GM19240 (cell line): Measurements from ENCODE around the gene POMGNT2.

Experiments
- DNase-seq: peaks from one replicate; pipeline ENCODE4 v3.0.0; 2011; ENCODE audit warnings: low spot score; ENCODE audit not compliant: insufficient read length

The POMGNT2 gene

DNA sequence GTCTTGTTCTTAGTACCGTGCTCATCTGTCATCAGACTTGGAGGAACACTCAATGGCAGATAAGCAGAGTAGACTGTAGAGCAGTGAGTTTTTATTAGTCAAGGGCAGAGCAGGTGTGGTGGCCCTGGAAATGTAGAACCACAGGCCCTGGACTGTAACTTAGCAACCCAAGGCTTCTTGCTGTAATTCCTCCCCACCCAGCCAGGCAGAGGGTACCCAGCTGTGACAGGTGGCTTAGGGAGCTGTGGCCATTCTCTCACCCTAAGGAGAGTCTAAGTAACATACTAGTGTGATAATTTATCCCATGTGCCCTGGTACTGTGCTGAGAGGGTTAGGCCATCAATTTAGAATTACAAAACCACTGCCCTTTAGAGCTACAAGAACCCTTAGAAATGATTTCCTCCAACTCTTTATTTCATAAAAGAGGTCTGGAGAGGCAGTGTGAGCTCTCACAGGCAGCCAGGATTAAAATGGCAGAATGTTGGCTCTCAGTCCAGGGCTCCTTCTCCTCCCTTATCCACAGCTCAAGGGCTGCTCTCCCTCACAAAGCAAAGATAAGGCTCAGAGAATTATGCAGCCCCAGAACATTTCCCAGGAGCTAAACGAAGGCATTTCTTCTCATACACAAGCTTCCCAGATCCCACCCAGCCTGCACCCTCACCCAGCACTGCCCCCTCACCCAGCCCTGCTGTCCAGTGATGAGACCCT, 3.0 kb downstream of the POMGNT2 start:
- no peak for DNase-seq

DNA sequence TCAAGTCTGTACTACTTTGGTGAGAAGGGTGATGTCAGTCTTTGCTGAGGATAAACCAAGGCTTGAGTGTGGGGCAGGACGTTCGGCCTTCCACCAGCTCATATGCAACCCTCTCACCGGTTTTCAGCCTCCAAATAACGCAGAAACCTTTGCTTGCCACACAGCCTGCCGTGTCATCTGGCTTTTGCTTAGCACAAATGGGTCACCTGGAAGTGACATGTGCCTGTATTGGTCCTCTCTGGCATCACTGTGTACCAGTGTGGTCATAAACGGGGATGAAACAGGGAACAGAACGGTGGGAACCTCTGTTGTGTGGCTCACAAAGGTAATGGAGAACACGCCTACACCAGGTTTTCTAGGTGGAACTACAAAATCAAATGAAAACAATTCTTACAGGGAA, 7.1 kb downstream of the POMGNT2 start:
- DNase-seq = no peak

DNA sequence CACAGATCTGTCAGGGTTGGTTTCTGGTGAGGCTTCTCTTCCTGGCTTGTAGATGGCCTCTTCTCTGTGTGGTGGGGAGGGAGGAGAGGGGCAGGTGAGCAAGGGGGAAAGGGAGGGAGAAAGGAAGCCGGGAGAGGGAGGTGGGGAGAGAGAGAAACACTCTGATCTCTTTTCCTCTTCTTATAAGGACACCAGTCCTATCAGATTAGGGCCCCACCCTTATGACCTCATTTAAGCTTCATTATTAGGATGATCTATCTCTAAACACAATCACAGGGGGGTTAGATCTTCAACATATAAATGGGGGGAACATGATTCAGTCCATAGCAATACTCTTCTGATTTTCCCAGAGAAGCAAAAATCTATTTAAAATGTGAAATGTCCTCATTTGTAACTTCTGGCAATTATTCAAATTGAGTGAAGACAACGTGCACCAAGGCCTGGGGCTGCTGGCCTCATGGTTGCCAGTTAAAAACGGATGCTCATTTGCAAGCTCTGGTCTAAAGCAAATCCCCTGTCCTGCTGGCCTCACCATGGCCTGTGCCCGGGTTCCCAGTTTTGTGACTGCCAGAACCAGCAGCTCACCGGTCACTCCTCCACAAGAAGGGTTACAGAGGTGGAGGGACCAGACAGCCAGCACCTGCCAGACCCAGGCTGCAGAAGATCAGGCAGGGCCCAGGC, 8.3 kb downstream of the POMGNT2 start:
- no peak for DNase-seq

DNA sequence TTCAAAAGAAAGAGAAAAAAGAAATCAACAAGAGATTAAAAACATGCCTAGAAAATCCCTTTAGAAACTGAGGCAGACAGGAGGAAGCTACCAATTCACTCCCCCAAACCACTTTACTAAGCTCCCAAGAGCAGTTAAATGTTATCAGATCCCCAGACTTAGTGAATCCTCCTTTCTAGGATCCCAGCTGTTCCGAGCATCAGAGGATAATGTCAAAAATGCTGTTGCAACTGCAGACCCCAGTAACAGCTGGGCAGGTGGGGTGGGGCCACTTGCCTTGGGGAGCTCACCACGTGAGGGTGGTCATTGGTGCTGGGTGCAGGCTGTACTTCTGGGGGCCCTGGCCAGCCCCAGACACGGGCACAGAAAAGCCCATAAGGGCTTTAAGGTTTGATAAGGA, 9.1 kb downstream of the POMGNT2 start:
- DNase-seq = no peak

DNA sequence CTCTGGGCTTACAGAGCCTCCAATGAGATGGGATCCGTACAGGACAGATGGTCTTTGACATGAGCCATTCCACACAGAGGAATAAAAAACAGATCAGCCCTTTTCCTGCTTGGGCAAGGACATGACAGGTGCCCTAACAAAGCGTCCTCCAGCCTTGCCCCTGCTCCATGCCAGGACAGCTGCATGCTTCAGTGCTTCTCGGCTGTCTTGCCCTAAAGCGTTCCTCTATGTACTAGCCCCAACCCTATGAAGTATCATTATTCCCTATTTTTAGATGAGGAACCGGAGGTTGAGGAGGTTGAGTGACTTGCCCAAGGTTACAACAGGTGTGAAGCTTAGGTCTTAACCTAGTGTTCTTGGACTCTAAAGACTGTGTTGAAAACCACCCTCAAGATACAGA, 10.5 kb downstream of the POMGNT2 start:
- DNase-seq = no peak

DNA sequence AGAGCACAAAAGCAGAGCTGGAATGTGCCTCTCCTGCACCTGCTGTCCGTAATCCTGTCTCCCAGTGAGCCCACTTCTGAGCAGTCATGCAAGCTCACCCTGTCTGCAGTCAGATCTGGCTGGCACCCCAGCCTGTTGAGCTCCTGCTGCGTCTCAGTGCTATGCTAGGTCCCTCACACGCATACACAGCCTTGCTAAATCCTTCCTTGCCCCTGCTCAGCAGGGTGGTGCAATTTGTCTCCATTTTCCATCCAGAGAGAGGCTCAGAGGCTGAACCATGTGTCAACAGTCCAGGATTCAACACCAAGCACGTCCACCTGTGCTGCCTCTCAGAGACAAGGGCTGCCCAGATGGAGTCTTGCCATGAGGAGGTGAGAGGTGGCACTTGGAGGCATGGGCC, 11.0 kb downstream of the POMGNT2 start:
- no peak for DNase-seq

DNA sequence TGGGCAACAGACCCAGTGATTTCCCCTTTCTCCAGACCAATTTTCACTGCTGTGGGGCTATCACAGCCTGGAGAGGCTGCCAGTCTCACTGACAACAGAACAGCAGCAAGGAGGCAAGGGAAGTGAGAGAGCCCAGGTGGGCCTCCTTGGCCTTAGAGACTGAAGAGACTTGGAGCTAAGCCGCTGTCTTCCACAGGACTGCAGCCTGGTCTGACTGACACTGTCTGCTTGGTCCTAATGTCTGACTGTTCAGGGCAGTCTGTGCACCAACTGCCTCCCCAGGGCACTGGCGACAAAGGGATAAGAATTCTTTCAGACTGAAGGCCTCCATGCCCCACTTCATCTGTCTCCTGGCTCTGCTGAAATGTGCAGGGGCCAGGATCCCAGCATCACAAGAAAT, 11.5 kb downstream of the POMGNT2 start:
- no peak for DNase-seq

DNA sequence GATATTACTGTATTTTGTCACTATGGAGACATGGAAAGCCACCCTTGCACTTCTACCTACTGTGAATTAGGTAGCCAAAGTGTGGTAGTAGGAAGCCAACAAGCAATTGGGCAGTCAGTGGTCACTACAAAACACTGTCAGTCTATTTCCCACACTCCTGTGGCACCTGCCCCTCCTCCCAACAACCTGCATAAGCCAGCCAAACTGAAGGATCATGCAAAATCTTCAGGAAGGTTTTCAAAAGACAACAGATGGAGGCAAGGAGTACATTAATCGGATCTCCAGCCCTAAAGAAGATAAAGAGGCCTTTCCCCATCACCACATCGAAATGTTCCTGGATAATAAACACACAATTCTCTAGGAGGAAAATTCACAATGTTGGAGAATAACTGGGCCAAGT, 11.9 kb downstream of the POMGNT2 start:
- no peak for DNase-seq

DNA sequence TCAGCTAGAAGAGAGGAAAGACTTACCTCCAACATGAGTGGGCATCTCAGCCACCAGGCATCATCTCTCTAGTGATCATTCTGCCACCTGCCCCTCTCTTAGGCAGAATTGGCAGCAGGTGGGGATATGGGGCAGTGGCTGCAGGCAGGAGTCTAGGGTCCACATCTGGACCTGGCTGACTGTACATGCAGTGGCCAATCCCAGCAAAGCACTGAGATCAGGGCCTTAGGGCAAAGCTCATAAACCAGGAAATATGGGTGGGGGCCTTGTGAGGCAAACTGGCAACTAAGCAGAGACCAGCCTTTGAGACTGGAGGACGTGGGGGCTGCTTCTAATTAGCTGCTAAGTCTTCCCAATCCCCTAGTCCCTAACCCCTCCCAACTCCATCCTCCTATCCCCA, 12.9 kb downstream of the POMGNT2 start:
- no peak for DNase-seq

DNA sequence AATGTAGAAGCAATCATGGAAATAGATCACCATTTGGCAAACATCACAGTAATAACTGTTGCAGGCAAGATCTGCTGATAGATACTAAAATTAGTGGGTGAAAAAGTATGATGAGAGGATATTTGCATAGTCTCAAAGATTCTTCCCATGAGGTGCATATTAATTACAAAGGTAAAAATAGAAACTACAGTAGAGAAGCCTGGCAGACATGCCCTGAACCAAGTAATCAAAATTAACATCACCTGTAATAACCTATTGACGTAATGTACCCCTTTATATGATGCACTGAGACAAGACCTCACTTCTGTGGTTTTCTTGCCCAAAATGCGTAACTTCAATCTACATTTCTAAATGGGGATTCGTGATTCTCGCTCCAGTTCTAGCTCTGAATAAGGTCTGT, 14.4 kb downstream of the POMGNT2 start:
- DNase-seq = no peak

DNA sequence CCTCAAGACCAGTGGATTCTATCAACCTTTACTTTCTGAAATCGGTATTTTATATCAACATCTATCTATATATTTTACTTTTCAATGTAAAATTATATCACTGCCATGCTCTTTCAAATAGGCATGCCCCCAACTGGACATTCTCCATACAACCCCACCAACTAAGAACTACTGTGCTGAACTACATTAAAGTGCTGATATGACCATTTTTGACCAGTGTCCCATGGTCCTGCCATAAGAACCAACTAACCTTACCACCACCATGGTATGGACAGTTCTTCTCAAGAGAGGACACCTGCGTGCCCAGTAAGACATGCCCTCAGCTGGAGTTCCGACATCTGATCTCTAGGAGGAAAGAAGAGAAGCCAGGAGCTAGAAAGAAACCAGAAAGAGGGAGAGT, 15.6 kb downstream of the POMGNT2 start:
- no peak for DNase-seq

DNA sequence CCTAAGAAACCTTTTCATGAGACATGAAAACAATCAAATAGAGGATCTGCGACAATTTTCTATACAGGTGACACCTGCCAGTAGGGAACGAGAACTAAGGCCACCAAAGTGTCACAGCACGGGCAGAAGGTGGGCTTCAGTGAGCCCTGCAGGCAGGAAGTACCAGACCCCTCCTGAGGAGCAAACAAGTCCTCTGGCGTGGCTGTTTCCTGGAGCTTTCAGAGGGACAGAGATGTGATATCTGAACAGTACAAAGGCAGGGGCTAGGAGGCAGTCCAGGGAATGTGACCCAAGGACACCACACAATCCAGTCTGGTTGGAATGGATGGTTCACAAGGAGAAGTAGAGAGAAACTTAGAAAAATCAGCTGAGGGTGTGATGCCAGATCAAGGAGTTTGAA, 16.8 kb downstream of the POMGNT2 start:
- DNase-seq = no peak

DNA sequence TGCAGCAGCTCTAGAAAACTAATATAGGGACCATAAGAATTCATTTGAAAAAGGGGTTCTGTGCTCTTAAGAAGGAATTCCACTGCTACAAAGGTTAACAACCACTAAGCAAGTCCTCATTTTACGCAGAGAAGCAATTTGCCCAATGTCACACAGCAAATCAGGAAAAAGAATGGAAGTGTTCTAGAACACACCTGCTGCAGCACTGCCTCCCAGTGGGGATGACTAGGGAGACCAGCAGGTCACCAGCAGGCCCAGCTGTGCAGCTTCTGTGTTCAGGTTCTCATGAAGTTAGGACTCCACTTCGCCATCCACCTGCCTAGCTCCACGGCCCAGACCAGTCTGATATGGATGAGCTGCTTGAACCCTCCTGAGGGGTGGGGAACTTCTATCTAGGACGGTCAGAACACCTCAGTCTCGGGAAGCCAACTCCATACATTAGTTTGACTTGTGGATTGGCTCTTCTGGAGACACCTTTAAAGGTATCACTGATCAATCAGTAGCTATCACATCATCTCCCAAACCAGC, 18.6 kb downstream of the POMGNT2 start:
- no peak for DNase-seq

DNA sequence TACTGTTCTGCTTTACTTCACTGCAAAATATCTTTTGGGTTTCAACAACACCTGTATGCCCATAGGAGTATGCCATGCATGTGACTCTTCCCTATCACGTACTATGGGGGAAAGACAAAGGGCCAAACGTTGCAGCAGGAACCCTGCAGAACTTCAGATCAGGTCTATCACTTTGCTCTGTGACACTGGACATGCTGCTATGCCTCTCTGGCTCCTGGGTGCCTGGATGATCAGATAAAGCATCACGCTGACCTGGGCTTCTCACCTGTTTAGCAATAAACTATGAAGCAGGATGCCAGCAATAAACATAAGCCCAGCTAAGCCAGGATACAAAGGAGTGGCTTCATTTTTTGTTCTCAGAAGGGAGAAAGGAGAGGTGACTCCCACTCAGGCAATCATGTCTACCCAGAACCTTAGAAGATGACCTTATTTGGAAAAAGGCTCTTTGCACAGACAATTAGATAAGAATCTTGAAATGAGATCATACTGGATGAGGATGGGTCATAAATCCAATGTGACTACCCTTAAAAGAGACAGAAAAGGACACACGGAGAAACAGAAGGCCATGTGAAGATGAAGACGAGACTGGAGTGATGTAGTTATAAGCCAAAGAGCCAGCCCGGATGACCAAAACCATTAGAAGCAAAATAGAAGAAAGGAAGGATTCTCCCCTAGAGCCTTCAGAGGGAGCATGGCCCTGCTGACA, 19.3 kb downstream of the POMGNT2 start:
- DNase-seq = no peak

DNA sequence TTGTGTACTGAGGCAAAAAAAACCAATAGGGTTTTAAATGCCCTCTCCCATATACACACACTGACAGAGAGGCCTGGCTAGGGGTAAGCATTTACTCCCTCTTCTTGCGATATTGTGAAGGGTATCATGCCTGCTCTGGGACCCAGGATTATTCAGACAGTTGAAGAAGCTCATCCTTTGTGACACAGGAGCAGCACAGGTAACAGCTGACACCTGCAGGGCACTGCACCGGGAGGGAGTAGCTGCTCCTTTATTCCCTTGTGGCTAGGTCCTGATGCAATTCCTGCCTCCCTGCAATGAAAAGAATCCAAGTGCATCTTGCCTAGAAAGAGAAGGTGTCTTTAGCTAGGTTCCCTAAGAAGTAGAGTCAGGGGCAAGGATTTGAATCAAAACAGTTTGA, 23.4 kb downstream of the POMGNT2 start:
- DNase-seq = no peak

DNA sequence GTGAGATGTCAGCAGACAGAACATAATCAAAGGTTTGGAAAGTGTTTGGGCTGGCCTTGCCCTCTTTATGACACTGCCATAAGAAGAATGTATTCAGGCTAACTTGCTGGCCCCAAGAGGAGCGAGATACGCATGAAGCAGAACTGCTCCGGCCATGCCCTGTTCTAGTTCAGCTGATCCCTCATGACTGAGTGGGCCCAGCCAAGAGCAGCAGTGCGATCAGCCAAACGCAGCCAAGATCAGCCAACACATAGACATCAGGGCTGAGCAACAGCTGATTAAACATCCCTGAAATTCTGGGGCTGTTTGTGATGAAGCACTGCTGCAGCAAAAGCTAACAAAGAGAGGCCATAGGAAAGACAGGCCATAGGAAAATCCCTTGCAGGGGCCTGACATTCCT, 24.1 kb downstream of the POMGNT2 start:
- DNase-seq = no peak

DNA sequence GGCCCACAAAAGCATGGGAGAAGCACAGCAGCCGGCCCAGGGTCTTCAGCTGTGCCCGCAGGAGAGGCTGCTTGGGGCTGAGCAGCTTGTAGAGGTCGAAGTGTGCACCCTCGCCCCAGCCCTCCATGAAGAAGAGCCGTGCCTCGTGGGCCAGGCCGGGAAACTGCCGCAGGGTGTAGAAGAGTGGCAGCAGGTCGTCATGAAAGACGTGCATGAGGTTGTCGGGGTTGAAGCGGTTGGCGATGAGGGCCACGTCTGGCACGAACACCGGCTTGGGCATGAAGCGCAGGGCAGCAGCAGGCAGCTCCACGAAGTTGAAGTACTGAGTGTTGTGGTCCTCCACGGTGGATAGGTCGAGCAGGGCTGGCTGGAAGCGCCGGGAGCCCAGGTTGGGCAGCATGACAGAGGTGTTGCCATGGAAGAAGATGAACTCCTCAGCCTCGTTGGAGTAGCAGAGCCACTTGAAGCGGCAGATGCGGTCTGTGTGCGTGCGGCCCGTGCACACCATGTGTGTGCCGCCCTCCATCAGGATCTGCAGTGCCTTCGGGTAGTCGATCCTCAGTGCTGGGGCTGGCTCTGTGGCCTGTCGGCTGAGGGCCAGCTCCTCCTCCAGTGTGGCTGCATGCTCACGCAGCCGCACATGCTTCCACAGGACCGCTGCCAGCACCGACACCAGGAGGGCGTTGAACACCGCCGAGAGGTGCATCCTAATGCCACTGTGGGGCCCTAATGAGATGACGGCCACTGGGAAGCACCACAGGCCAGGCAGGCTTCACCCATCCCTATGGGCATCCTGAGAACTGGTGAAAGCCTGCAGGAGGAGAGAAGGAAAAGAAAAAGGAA, 24.9 kb downstream of the POMGNT2 start:
- DNase-seq = no peak

DNA sequence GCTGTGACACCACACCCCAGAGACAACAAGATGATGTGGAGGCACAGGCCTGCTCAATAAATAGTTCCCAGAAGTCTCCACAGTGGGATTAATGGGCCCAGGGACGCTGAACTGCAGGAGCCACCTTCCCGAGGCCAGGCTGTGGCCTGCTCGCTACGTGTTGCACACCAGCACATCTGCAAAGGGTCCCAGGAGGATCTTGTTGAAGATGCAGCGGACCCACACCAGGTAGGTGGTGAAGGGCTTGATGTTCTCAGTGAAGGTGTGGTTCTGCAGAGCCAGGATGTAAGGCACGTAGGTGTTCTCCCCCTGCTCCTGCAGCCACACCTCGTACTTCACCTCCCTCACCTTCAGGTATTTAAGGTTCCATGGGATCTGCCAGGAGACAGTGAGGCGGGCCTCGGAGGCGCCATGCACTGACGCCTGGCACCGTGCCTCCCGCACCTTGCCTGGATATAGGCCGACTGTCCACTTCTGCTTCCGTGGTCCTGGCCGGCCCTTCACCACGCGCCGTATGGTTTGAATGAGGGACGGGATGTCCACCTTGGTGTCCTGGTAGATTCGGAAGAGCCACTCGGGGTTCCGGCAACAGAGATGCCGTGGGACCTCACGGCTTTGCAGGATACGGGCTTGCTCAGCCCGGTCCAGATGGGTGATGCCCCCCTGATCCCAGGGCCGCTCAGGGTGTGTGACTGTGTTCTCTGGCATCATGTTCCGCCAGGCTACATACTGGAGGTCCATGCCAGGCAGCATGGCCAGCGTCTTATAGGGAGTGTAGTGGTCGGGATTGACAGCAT, 26.1 kb downstream of the POMGNT2 start:
- DNase-seq = no peak

DNA sequence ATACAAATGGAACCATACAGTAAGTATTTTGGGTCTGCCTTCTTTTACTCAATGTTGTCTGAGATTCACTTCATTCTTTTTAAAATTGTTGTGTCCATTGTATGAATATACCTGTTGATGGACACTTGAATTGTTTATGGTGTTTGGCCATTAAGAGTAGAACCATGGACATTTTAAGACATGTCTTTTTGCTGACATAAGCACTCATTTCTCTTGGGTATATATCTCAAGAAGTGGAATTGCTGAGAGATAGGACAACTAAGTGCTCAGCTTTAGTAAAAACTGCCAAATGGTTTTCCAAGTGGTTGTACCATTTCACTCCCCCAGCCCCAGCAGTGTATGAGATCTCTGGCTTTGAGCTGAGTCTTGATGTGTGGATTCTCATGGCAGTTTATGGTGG, 28.2 kb downstream of the POMGNT2 start:
- no peak for DNase-seq

DNA sequence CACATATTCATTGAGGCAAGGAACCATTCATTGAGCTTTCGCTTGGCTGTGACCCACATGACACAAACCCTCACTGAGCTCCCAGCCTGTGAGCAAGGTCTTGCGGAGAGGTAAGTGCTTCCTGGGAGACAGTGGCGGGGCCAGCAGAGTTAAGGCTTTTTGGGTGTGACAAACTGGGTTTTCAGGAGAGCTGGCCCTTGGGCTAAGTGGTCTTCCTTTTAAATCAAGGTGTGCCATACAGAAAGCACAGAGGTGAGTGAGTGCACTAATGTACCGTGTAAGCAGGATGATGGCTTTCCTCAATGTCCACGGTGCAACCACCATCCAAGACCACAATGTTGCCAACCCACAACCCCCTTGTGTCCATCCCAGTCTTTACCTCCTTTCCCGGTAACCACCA, 28.6 kb downstream of the POMGNT2 start:
- no peak for DNase-seq

DNA sequence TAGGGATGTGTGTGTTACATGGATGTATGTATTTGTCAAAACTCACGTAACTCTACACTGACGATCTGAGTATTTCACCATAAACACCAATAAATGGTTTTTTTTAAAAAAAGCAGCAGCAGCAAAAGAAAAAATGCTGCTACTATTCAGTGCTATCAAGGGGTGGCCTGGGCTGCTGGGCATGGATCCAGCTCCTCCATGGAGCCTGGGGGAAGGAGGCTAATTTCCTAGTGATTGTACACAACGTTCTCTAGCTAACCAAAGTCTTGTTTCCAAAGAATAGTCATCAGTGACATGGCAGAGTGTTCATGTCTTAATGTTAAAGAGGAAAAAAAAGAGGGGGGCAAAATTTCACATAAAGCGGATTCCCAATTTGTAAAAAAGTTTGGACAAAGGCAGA, 29.0 kb downstream of the POMGNT2 start:
- DNase-seq = no peak
